Measurements from ENCODE around the gene IP6K3. TPM values are rescaled to one million over a fixed set of nuclear protein-coding genes. Genes with fewer than 3 reads are reported as not detected.

The IP6K3 gene
- total and polyA plus RNA-seq, 2 donors (not counting 1 experiment from before 2014, with no cell fraction given): not detected

GRCh38 chr6:33768644-33769120 is 22.0 kb upstream of the IP6K3 start:
- Histone ChIP-seq H3K9ac (ENCODE audit: low read length) (no peak overlapping the region), H3K27me3 (replicated peaks in 1 of 4; ENCODE audit: control extremely low read depth in 1 of 4, control insufficient read depth in 3 of 4, insufficient read depth in 4 of 4, low read length in 3 of 4) (peaks cover 0 to 7% (median 0%) of the 10 kb centered on the region in 4 experiments), H3K27ac (ENCODE audit: low read length in 2 of 2) (no peak overlapping the region), H3K4me2 (replicated peaks; ENCODE audit: low read depth, low read length, poor library complexity, severe bottlenecking) (no peak overlapping the region), H3K79me2 (ENCODE audit: control insufficient read depth, insufficient read depth, low read length) (no peaks in the 10 kb centered on the region), H2AFZ (ENCODE audit: insufficient read depth, low read depth, low read length, poor library complexity, severe bottlenecking) (no peak overlapping the region), H3K4me3 (ENCODE audit: control extremely low read depth in 1 of 5, extremely low read depth in 1 of 5, insufficient read depth in 1 of 5, low read depth in 2 of 5, low read length in 4 of 5) (no peak overlapping the region), H3K36me3 (replicated peaks in 1 of 2; ENCODE audit: control extremely low read depth in 1 of 2, control insufficient read depth in 1 of 2, extremely low read depth in 1 of 2, insufficient read depth in 2 of 2, low read length in 1 of 2) (peaks cover 0 to 18% of the 10 kb centered on the region in 2 experiments), H3K4me1 (ENCODE audit: control insufficient read depth in 2 of 2, insufficient read depth in 2 of 2, low read length in 2 of 2) (peaks cover 0 to 6% of the 10 kb centered on the region in 2 donors), H3K9me3 (ENCODE audit: control extremely low read depth in 1 of 3, control insufficient read depth in 2 of 3, insufficient read depth in 1 of 3, low read length in 2 of 3) (peaks cover 0 to 3% (median 0%) of the 10 kb centered on the region in 3 donors), H4K20me1 (ENCODE audit: control insufficient read depth, insufficient read depth, low read length, poor library complexity, severe bottlenecking) (peaks cover 25% of the 10 kb centered on the region)
- intact Hi-C loops (cut with micrococcal nuclease): no loop called here
- Mint-ChIP-seq H3K4me3 (no peak overlapping the region), H3K27ac (no peak overlapping the region), H3K9me3 (ENCODE audit: insufficient read depth) (no peaks in the 10 kb centered on the region), H3K27me3 (peaks cover 31% of the 10 kb centered on the region), H3K4me1 (peaks cover 10% of the 10 kb centered on the region)
- WGBS (ENCODE audit: insufficient coverage): 11% methylated on average over 6 of the region's 7 CpGs
- no peak for TF ChIP-seq EZH2 (IDR thresholded peaks at IDR 0.05; ENCODE audit: borderline replicate concordance, insufficient read depth, low read depth, low read length, poor library complexity, severe bottlenecking)
- peak; percentile 68 for TF ChIP-seq CTCF (IDR thresholded peaks at IDR 0.05)
- ChIA-PET CTCF (interaction anchor here (1.9 to 8.1 kb wide), 3 partner anchors 10 to 259 kb away, joined by 7 to 81 read pairs (median 48); partner anchors contain the start of gene LEMD2), POLR2A (no interaction called here)
- DNase-seq (peak; percentile 64), ATAC-seq (ENCODE audit: low read depth) (peak; percentile 74)
